ENCODE results near the gene EXOC4.

The EXOC4 gene

DNA sequence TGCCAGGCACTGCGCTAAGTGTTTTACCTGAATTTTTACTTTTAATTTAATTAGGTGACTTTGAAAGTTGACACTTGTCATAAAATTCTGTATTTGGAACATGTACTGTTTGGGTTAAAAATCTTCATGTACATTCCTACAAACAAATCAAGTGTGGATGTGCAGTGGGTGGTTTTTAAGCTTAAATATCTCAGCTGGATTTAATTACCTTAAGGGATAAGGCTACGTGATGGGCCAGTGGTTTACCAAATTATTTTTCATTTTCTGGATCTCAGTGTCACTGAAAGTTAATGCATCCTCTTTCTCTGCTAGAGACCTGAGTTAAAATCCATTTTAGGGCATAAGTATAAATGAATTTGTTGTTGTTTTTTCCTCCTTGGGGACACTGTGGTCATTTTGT is 51.1 kb downstream of the EXOC4 start:
- Histone ChIP-seq H3K36me3 (ENCODE audit: control insufficient read depth, insufficient read depth, low read length) (no peaks in the 10 kb centered on the region), H3K9ac (ENCODE audit: low read length) (no peak overlapping the region), H4K5ac (ENCODE audit: low read length) (no peak overlapping the region), H2AK5ac (ENCODE audit: low read length) (no peak overlapping the region), H3K18ac (ENCODE audit: low read length) (no peak overlapping the region), H3K79me2 (ENCODE audit: control insufficient read depth, insufficient read depth, low read length) (no peaks in the 10 kb centered on the region), H3K4me1 (ENCODE audit: control insufficient read depth, low read depth, low read length) (peaks cover 3% of the 10 kb centered on the region), H3K4me3 (ENCODE audit: low read length) (no peak overlapping the region), H4K8ac (ENCODE audit: low read depth, low read length) (no peak overlapping the region), H2BK5ac (ENCODE audit: low read length) (no peak overlapping the region), H3K27me3 (ENCODE audit: insufficient read depth, low read length, poor library complexity) (no peaks in the 10 kb centered on the region), H3K4me2 (ENCODE audit: low read length) (no peak overlapping the region), H3K27ac (ENCODE audit: low read depth, low read length) (no peak overlapping the region), H3K56ac (ENCODE audit: low read length) (no peak overlapping the region), H2BK15ac (replicated peaks; ENCODE audit: low read depth) (no peak overlapping the region), H3K4ac (ENCODE audit: low read depth, low read length) (no peak overlapping the region), H3K23ac (ENCODE audit: low read length) (no peak overlapping the region), H3K79me1 (ENCODE audit: low read length) (no peaks in the 10 kb centered on the region), H2BK120ac (ENCODE audit: low read depth, low read length) (no peak overlapping the region)
- WGBS (ENCODE audit: extremely low coverage, insufficient coverage, low lambda C conversion rate) = no CpG with 5 or more reads among the region's 2 CpGs
- no peak for DNase-seq

GRCh38 chr7:133309333-133309732 is 56.5 kb downstream of the EXOC4 start:
- Histone ChIP-seq H4K8ac (ENCODE audit: low read depth, low read length) (no peak overlapping the region), H2BK15ac (replicated peaks; ENCODE audit: low read depth) (no peak overlapping the region), H3K4me3 (ENCODE audit: low read length) (no peak overlapping the region), H2BK5ac (ENCODE audit: low read length) (no peak overlapping the region), H3K36me3 (ENCODE audit: control insufficient read depth, insufficient read depth, low read length) (no peaks in the 10 kb centered on the region), H4K5ac (ENCODE audit: low read length) (no peak overlapping the region), H2BK120ac (ENCODE audit: low read depth, low read length) (no peak overlapping the region), H3K18ac (ENCODE audit: low read length) (no peak overlapping the region), H3K27me3 (ENCODE audit: insufficient read depth, low read length, poor library complexity) (no peaks in the 10 kb centered on the region), H3K27ac (ENCODE audit: low read depth, low read length) (no peak overlapping the region), H3K4me2 (ENCODE audit: low read length) (no peak overlapping the region), H2AK5ac (ENCODE audit: low read length) (no peak overlapping the region), H3K79me2 (ENCODE audit: control insufficient read depth, insufficient read depth, low read length) (no peaks in the 10 kb centered on the region), H3K9ac (ENCODE audit: low read length) (no peak overlapping the region), H3K4ac (ENCODE audit: low read depth, low read length) (no peak overlapping the region), H3K23ac (ENCODE audit: low read length) (no peak overlapping the region), H3K4me1 (ENCODE audit: control insufficient read depth, low read depth, low read length) (no peaks in the 10 kb centered on the region), H3K56ac (ENCODE audit: low read length) (no peak overlapping the region), H3K79me1 (ENCODE audit: low read length) (no peaks in the 10 kb centered on the region)
- no CpG with 5 or more reads among the region's 6 CpGs for WGBS (ENCODE audit: extremely low coverage, insufficient coverage, low lambda C conversion rate)
- DNase-seq = no peak

- WGBS (ENCODE audit: extremely low coverage, insufficient coverage, low lambda C conversion rate) = no CpG with 5 or more reads among the region's 3 CpGs
- Histone ChIP-seq H3K4me3 (ENCODE audit: low read length) (no peak overlapping the region), H3K36me3 (ENCODE audit: control insufficient read depth, insufficient read depth, low read length) (no peaks in the 10 kb centered on the region), H3K79me2 (ENCODE audit: control insufficient read depth, insufficient read depth, low read length) (no peaks in the 10 kb centered on the region), H3K18ac (ENCODE audit: low read length) (no peak overlapping the region), H3K4me2 (ENCODE audit: low read length) (no peak overlapping the region), H3K79me1 (ENCODE audit: low read length) (no peaks in the 10 kb centered on the region), H4K5ac (ENCODE audit: low read length) (no peak overlapping the region), H2BK120ac (ENCODE audit: low read depth, low read length) (no peak overlapping the region), H2BK5ac (ENCODE audit: low read length) (no peak overlapping the region), H3K27ac (ENCODE audit: low read depth, low read length) (no peak overlapping the region), H3K23ac (ENCODE audit: low read length) (no peak overlapping the region), H3K9ac (ENCODE audit: low read length) (no peak overlapping the region), H2AK5ac (ENCODE audit: low read length) (no peak overlapping the region), H3K4ac (ENCODE audit: low read depth, low read length) (no peak overlapping the region), H4K8ac (ENCODE audit: low read depth, low read length) (no peak overlapping the region), H3K4me1 (ENCODE audit: control insufficient read depth, low read depth, low read length) (no peaks in the 10 kb centered on the region), H3K27me3 (ENCODE audit: insufficient read depth, low read length, poor library complexity) (no peaks in the 10 kb centered on the region), H3K56ac (ENCODE audit: low read length) (no peak overlapping the region), H2BK15ac (replicated peaks; ENCODE audit: low read depth) (no peak overlapping the region)
- no peak for DNase-seq
These were observed 57.5 kb downstream of the EXOC4 start for GRCh38 chr7:133310232-133310862.

GRCh38 chr7:133313575-133313974 is 60.7 kb downstream of the EXOC4 start:
- Histone ChIP-seq H3K79me2 (ENCODE audit: control insufficient read depth, insufficient read depth, low read length) (no peaks in the 10 kb centered on the region), H4K8ac (ENCODE audit: low read depth, low read length) (no peak overlapping the region), H3K4ac (ENCODE audit: low read depth, low read length) (no peak overlapping the region), H2AK5ac (ENCODE audit: low read length) (no peak overlapping the region), H3K18ac (ENCODE audit: low read length) (no peak overlapping the region), H3K36me3 (ENCODE audit: control insufficient read depth, insufficient read depth, low read length) (no peaks in the 10 kb centered on the region), H2BK5ac (ENCODE audit: low read length) (no peak overlapping the region), H3K27me3 (ENCODE audit: insufficient read depth, low read length, poor library complexity) (no peaks in the 10 kb centered on the region), H3K27ac (ENCODE audit: low read depth, low read length) (no peak overlapping the region), H4K5ac (ENCODE audit: low read length) (no peak overlapping the region), H3K56ac (ENCODE audit: low read length) (no peak overlapping the region), H3K79me1 (ENCODE audit: low read length) (no peaks in the 10 kb centered on the region), H2BK15ac (replicated peaks; ENCODE audit: low read depth) (no peak overlapping the region), H2BK120ac (ENCODE audit: low read depth, low read length) (no peak overlapping the region), H3K23ac (ENCODE audit: low read length) (no peak overlapping the region), H3K4me3 (ENCODE audit: low read length) (no peak overlapping the region), H3K4me1 (ENCODE audit: control insufficient read depth, low read depth, low read length) (no peaks in the 10 kb centered on the region), H3K9ac (ENCODE audit: low read length) (no peak overlapping the region), H3K4me2 (ENCODE audit: low read length) (no peak overlapping the region)
- DNase-seq = no peak
- no CpG with 5 or more reads among the region's 1 CpG for WGBS (ENCODE audit: extremely low coverage, insufficient coverage, low lambda C conversion rate)

DNA sequence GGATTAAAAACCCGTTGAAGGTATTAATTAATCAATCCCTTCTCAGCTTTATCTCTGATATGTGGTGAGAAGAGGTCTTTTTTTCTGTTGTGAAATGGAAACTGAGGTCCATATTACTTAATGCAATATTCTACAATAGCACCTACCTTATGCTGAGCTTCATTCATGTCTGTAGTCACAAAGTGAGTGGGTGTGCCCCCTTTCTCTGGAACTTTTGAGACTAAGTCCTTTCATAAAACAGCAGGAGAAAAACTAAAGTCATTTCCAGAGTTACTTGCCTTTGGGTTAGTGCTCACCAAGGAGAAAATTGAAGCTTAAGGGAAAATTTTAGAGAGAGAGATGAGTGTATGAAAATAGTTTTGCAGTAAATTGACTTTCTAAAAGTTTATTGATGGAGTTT is 61.2 kb downstream of the EXOC4 start:
- Histone ChIP-seq H3K23ac (ENCODE audit: low read length) (no peak overlapping the region), H3K4me1 (ENCODE audit: control insufficient read depth, low read depth, low read length) (no peaks in the 10 kb centered on the region), H3K4me3 (ENCODE audit: low read length) (no peak overlapping the region), H4K5ac (ENCODE audit: low read length) (no peak overlapping the region), H2BK15ac (replicated peaks; ENCODE audit: low read depth) (no peak overlapping the region), H3K79me1 (ENCODE audit: low read length) (no peaks in the 10 kb centered on the region), H3K36me3 (ENCODE audit: control insufficient read depth, insufficient read depth, low read length) (no peaks in the 10 kb centered on the region), H3K4me2 (ENCODE audit: low read length) (no peak overlapping the region), H3K79me2 (ENCODE audit: control insufficient read depth, insufficient read depth, low read length) (no peaks in the 10 kb centered on the region), H3K4ac (ENCODE audit: low read depth, low read length) (no peak overlapping the region), H2BK120ac (ENCODE audit: low read depth, low read length) (no peak overlapping the region), H4K8ac (ENCODE audit: low read depth, low read length) (no peak overlapping the region), H3K9ac (ENCODE audit: low read length) (no peak overlapping the region), H2BK5ac (ENCODE audit: low read length) (no peak overlapping the region), H3K18ac (ENCODE audit: low read length) (no peak overlapping the region), H2AK5ac (ENCODE audit: low read length) (no peak overlapping the region), H3K56ac (ENCODE audit: low read length) (no peak overlapping the region), H3K27me3 (ENCODE audit: insufficient read depth, low read length, poor library complexity) (no peaks in the 10 kb centered on the region), H3K27ac (ENCODE audit: low read depth, low read length) (no peak overlapping the region)
- WGBS (ENCODE audit: extremely low coverage, insufficient coverage, low lambda C conversion rate) = no CpG with 5 or more reads among the region's 1 CpG
- no peak for DNase-seq

DNA sequence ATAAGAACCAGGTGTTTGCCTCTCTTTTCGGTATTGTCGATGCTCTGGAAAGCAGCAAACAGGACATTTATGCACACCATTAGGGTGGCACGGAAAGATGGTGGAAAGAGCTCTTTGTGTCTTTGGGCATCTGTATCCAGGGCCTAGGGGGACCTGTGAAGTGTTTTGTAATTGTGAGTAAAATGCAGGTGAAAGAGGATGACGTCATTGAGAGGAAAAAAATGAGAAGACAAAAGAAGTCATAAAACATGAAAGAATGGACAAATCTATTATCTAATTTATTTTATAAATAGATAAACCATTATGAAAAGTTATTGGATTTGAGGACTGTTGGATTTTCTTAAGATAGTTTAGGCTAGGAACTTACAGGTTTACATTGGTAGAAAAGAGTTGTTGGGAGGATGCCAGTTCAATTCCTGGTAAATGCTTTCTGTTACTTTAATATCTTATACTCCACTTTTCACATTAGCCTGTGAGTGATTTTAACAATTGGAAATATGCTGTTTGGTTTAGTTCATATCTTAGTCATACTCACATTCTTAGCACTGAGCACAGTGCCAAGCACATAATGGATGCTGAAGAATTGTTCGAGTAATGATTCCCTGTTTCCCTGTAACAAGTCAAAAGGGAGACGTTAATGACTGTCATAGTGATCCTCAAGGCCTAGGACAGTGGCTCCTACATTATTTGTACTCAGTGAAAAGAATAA is 62.6 kb downstream of the EXOC4 start:
- no peak overlapping the region for H3K23ac ChIP-seq (ENCODE audit: low read length)
- H2BK15ac ChIP-seq (replicated peaks; ENCODE audit: low read depth) = no peak overlapping the region
- H3K4me1 ChIP-seq (ENCODE audit: control insufficient read depth, low read depth, low read length) = no peaks in the 10 kb centered on the region
- no peak overlapping the region for H3K4me2 ChIP-seq (ENCODE audit: low read length)
- H3K79me2 ChIP-seq (ENCODE audit: control insufficient read depth, insufficient read depth, low read length) = no peaks in the 10 kb centered on the region
- H3K56ac ChIP-seq (ENCODE audit: low read length) = no peak overlapping the region
- H3K4ac ChIP-seq (ENCODE audit: low read depth, low read length) = no peak overlapping the region
- no peak overlapping the region for H3K4me3 ChIP-seq (ENCODE audit: low read length)
- H3K36me3 ChIP-seq (ENCODE audit: control insufficient read depth, insufficient read depth, low read length) = no peaks in the 10 kb centered on the region
- H3K18ac ChIP-seq (ENCODE audit: low read length) = no peak overlapping the region
- no peak for DNase-seq
- H2BK120ac ChIP-seq (ENCODE audit: low read depth, low read length) = no peak overlapping the region
- no peak overlapping the region for H2AK5ac ChIP-seq (ENCODE audit: low read length)
- H3K27ac ChIP-seq (ENCODE audit: low read depth, low read length) = no peak overlapping the region
- no peak overlapping the region for H4K5ac ChIP-seq (ENCODE audit: low read length)
- no peaks in the 10 kb centered on the region for H3K79me1 ChIP-seq (ENCODE audit: low read length)
- no peak overlapping the region for H3K9ac ChIP-seq (ENCODE audit: low read length)
- H4K8ac ChIP-seq (ENCODE audit: low read depth, low read length) = no peak overlapping the region
- no peaks in the 10 kb centered on the region for H3K27me3 ChIP-seq (ENCODE audit: insufficient read depth, low read length, poor library complexity)
- H2BK5ac ChIP-seq (ENCODE audit: low read length) = no peak overlapping the region
- WGBS (ENCODE audit: extremely low coverage, insufficient coverage, low lambda C conversion rate) = no CpG with 5 or more reads among the region's 6 CpGs
